Stimulated activated CD4-positive, alpha-beta T cell treated with anti-CD3 and anti-CD28 coated beads, TNF-alpha, amount 100 ng/mL, for 24 hours (primary cell): ENCODE data around the gene TEX52.

Experiments
- DNase-seq, 3 experiments: peaks; one replicate each; pipeline ENCODE4 v3.0.0-alpha.2; 2020; ENCODE audit warnings: low read depth in 3 of 3

The TEX52 gene

GRCh38 chr12:2832550-2833127 is 24.2 kb downstream of the TEX52 start:
- no peak for DNase-seq

GRCh38 chr12:2829275-2829674 is 27.6 kb downstream of the TEX52 start:
- DNase-seq, result no peak

GRCh38 chr12:2826721-2827515 is 29.9 kb downstream of the TEX52 start:
- no peak for DNase-seq

- no peak for DNase-seq
Observed at GRCh38 chr12:2826036-2826435, 30.8 kb downstream of the TEX52 start.

GRCh38 chr12:2825132-2825531 is 31.7 kb downstream of the TEX52 start:
- no peak for DNase-seq

GRCh38 chr12:2824541-2824940 is 32.3 kb downstream of the TEX52 start:
- DNase-seq, result no peak

- DNase-seq, result no peak
Observed at GRCh38 chr12:2823483-2823882, 33.4 kb downstream of the TEX52 start.

GRCh38 chr12:2820432-2820831 is 36.4 kb downstream of the TEX52 start:
- no peak for DNase-seq

- no peak for DNase-seq
Observed at GRCh38 chr12:2819810-2820209, 37.0 kb downstream of the TEX52 start.

GRCh38 chr12:2813214-2814185 is 43.3 kb downstream of the TEX52 start:
- peak in 2 of 3 experiments; percentile 18 to 40 for DNase-seq

- DNase-seq, result peak; percentile 88 to 96 (median 96)
Observed at GRCh38 chr12:2812290-2813213, 44.3 kb downstream of the TEX52 start, which contains the start of gene ITFG2. TSS of gene ITFG2 (plus strand) at chr12:2812668. CDS start at chr12:2812761, 93 bp downstream.

- DNase-seq, result no peak
Observed at GRCh38 chr12:2811801-2812200, 45.0 kb downstream of the TEX52 start.

- DNase-seq, result no peak
Observed at GRCh38 chr12:2806700-2807099, 50.1 kb downstream of the TEX52 start.

GRCh38 chr12:2805143-2805520 is 51.7 kb downstream of the TEX52 start:
- no peak for DNase-seq

- DNase-seq, result no peak
Observed at GRCh38 chr12:2804393-2805142, 52.3 kb downstream of the TEX52 start.

- DNase-seq, result no peak
Observed at GRCh38 chr12:2803635-2804392, 53.0 kb downstream of the TEX52 start.

- no peak for DNase-seq
Observed at GRCh38 chr12:2801044-2801783, 55.6 kb downstream of the TEX52 start.

GRCh38 chr12:2800046-2800570 is 56.7 kb downstream of the TEX52 start:
- DNase-seq, result no peak
